GM18526 (cell line): ENCODE measurements around the gene RABAC1.

Source experiments
- POLR2A ChIP-seq: IDR thresholded peaks from 3 replicates; pipeline ENCODE4 v1.6.1; 2011; ENCODE audit not compliant: insufficient read length; ENCODE audit errors: extremely low read depth

The RABAC1 gene

GRCh38 chr19:41967054-41967783, 8.1 kb upstream of the RABAC1 start:
- TF ChIP-seq POLR2A = no peak

GRCh38 chr19:41965106-41965505, 6.0 kb upstream of the RABAC1 start:
- TF ChIP-seq POLR2A = no peak

- TF ChIP-seq POLR2A = no peak
Measured at GRCh38 chr19:41960973-41961372, 1.9 kb upstream of the RABAC1 start.

GRCh38 chr19:41958367-41959055, 610 bp downstream of the RABAC1 start:
- no peak for TF ChIP-seq POLR2A

GRCh38 chr19:41957838-41958366, 1.2 kb downstream of the RABAC1 start:
- no peak for TF ChIP-seq POLR2A

GRCh38 chr19:41957161-41957837, 1.8 kb downstream of the RABAC1 start:
- TF ChIP-seq POLR2A = no peak

- no peak for TF ChIP-seq POLR2A
Measured at GRCh38 chr19:41956621-41957020, 2.5 kb downstream of the RABAC1 start.

- no peak for TF ChIP-seq POLR2A
Measured at GRCh38 chr19:41955521-41955920, 3.6 kb downstream of the RABAC1 start.

GRCh38 chr19:41951686-41952172, 7.4 kb downstream of the RABAC1 start:
- TF ChIP-seq POLR2A = no peak

GRCh38 chr19:41947091-41947490, 12.0 kb downstream of the RABAC1 start:
- TF ChIP-seq POLR2A = no peak

- no peak for TF ChIP-seq POLR2A
Measured at GRCh38 chr19:41945135-41945766, 13.9 kb downstream of the RABAC1 start.

- no peak for TF ChIP-seq POLR2A
Measured at GRCh38 chr19:41944336-41944735, 14.8 kb downstream of the RABAC1 start.

- TF ChIP-seq POLR2A = no peak
Measured at GRCh38 chr19:41941410-41942202, 17.5 kb downstream of the RABAC1 start.

- no peak for TF ChIP-seq POLR2A
Measured at GRCh38 chr19:41940731-41941409, 18.3 kb downstream of the RABAC1 start.
